Measurements from ENCODE around the gene AUH.

GRCh38 chr9:91234523-91234922, 127.2 kb downstream of the AUH start:
- TF ChIP-seq GATA3 (IDR thresholded peaks at IDR 0.05; ENCODE audit: low read depth, low read length) (no peak), GATA2 (IDR thresholded peaks at IDR 0.05; ENCODE audit: low read depth, low read length) (no peak)
